D721Med (cell line): ENCODE data around the gene ARHGAP24.
"Not testable (repeated sequence)": the region's sequence is repeated elsewhere in the genome, so short reads cannot be mapped to it uniquely, and the experiment has no call there.

Experiments used
- DNase-seq: peaks from one replicate; pipeline ENCODE4 v3.0.0; 2011; ENCODE audit warnings: low spot score; ENCODE audit not compliant: insufficient read length
- FAIRE-seq: peaks from 2 replicates; lab custom pipeline; 2011; peaks lifted over from hg19 to GRCh38; lab: Jason Lieb, UNC
- CTCF ChIP-seq: IDR thresholded peaks from 2 replicates; pipeline ENCODE4 v1.5.1; 2012; ENCODE audit warnings: mild to moderate bottlenecking, control low read depth; ENCODE audit not compliant: insufficient read depth; ENCODE audit errors: missing control alignments

Gene ARHGAP24

GRCh38 chr4:85815796-85816459, 341.0 kb downstream of the ARHGAP24 start:
- TF ChIP-seq CTCF = no peak
- no peak for FAIRE-seq

GRCh38 chr4:85818700-85819099, 343.8 kb downstream of the ARHGAP24 start:
- TF ChIP-seq CTCF = no peak
- DNase-seq (no peak), FAIRE-seq (no peak)

More at GRCh38 chr4:85815796-85816459, 341.0 kb downstream of the ARHGAP24 start:
- no peak for DNase-seq

GRCh38 chr4:85820101-85820500, 345.2 kb downstream of the ARHGAP24 start:
- DNase-seq, FAIRE-seq: not testable (repeated sequence)

- TF ChIP-seq CTCF = no peak
- FAIRE-seq = no peak
Observed at GRCh38 chr4:85821688-85822455, 346.9 kb downstream of the ARHGAP24 start.

GRCh38 chr4:85823295-85823694, 348.3 kb downstream of the ARHGAP24 start:
- DNase-seq = no peak
- FAIRE-seq = no peak
- no peak for TF ChIP-seq CTCF

More at GRCh38 chr4:85821688-85822455, 346.9 kb downstream of the ARHGAP24 start:
- DNase-seq = no peak

GRCh38 chr4:85824166-85824945, 349.4 kb downstream of the ARHGAP24 start:
- DNase-seq (no peak), FAIRE-seq (no peak)
- TF ChIP-seq CTCF = no peak

- TF ChIP-seq CTCF = no peak
- FAIRE-seq (no peak), DNase-seq (no peak)
Observed at GRCh38 chr4:85826060-85826678, 351.2 kb downstream of the ARHGAP24 start.
